GDM1 (cell line): Measurements from ENCODE around the gene C2orf72.
"Not testable (repeated sequence)": the region's sequence is repeated elsewhere in the genome, so short reads cannot be mapped to it uniquely, and the experiment has no call there.

ENCODE experiments used
- DNase-seq: peaks from one replicate; lab custom pipeline; 2025; lab: John Stamatoyannopoulos, UW

The C2orf72 gene

DNA sequence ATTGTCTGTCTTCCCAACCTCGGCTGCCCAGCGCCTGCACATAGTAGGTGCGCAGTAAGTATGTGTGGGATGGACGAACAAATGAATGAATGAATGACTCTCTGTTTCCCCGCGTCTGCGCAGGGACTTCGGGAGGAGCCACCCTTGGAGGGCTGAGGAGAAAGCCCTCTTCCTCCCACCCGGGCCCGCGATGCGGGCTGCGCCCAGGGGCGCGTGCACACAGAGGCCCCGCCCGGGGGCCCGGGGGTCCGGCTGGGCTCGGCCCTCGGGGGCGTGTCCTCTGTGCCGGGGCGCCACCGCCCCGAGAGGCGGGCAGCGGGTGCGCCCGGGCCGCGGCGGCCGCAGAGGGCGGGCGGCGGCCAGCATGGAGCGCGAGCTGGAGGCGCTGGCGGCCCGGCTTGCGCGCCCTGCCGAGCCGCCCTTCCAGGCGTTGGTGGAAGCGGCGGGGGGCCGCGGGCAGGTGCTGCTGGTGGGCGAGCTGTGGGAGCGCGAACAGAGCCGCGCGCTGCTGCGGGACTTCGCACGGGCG is at the start of gene C2orf72:
TSS of gene C2orf72 (plus strand) at position 322 of the 529 bp plus-strand sequence. CDS start at position 365, 43 bp downstream.
- DNase-seq, result no peak

DNA sequence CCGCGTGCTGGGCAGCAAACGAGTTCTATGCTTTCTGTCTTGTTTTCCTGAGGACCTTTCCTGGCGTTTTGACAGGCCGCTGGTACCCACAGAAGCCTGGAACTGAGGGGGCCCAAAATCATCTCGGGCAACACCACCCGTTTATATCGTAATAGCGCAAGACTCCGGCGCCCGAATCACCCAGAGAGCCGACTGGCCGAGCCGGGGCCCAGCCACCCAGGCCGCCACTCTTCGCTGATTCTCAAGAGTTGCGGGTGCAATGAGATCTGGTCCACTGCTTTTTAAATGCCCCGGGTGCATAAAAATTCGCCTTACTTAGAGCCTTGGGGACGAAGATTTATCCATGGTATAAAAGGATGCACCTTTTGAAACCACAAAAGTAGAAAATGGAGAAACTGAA is 47.6 kb upstream of the C2orf72 start:
- DNase-seq, result no peak

DNA sequence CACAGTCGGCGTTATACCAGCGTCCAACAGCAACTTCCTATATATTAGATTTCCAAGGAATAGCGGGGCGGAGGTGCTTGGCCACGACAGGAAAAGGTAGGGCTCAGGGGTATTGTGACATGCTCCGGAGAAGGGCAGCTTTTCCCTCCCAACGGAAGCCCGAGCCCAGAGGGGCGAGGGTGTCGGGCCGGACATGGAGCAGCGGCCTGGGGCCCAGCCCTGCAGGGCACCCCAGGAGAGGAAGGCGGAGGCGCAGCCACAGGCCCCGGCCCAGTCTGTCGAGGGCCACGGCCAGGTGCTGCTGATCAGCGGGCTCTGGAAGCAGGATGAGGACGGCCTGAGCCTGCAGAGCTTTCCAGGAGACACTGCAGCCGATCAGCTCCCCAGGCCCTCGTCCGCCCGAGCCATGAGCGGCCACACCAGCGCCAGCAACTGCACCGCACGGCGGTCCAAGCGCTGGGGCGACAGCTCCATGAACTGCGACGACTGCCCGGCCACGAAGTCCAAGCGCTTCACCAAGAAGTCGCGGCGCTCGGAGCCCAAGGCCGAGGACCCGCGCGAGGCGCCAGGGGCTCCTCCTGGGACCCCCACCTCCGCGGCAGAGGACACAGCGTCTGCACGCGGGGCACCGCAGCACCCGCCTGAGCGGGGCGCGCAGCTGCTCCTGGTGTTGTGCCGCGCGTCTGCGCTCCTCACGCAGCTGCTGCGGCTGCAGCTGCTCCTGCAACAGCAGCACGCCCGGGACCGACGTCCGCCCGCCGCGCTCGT is 47.0 kb upstream of the C2orf72 start:
- DNase-seq, result no peak

DNA sequence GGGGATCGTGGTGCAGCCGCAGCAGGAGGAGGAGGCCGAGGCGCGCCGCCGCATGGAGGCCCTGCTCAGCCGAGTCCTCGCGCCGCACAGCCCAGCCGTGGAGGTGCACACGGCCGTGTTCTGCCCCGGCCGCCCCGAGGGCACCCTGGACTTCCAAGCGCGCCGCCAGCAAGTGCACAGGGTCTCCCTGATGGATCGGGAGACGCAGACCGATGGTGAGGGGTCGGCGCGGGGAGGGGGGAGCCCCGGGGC is 46.5 kb upstream of the C2orf72 start:
- DNase-seq, result no peak

DNA sequence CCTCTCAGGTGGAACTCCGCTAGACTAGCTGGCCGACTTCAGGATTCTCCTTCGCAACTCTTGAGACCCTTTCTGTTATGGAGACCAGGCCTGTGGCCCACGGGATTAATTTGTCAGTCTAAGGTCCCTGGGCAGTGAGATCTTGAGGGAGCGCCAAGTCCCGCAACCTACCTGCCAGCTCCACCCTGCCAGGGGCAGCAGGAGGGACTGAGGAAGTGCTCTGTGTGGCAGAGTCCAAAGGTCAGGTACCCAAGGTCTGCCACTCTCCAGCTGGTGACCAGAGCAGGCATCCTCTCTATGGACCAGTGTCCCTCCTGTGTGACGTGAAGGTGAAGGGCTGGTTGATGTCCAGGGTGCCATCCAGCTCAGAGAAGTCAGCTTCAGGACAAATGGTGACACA is 45.7 kb upstream of the C2orf72 start:
- DNase-seq, result no peak

DNA sequence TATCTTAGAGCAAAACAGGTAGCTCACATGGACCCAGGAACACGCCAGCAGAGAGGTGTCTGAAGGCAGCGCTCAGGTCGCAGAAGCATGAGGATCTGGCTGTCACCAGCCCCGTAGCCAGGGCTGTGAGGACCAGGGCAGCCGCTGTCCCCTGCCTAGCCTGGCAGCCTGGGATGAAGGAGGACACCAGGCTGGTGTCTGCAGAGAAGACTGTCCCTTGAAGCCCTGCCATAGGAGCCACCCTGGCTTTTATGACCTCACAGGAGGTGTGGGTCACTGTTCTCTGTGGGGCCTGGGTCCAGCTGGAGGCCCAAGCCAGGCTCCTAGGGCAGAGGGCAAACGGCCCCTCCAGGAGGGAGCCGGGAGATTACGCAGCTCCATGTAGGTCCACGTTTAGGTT is 41.5 kb upstream of the C2orf72 start, which contains the start of gene SPATA3:
TSS of gene SPATA3 (plus strand) at position 301 of the 400 bp plus-strand sequence. CDS start 113 bp downstream, outside the sequence.
- no peak for DNase-seq

DNA sequence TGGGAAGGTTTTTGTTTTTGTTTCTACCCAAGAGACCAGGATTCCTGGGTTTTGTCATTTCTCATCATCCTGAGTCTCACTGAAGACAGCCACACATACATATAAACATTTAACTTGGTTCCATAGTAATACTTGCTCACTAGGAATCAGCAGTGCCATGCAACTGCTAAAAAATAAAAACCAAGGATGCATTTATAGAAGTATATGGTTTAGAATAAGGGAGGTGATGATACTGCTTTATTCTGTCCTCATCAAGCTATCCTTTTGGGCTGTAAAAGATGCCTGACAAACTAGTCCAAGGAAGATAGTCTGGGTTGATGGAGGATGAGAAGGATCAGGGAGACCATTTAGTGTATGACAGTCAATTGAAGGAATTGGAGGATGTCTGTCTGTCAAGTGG is 40.7 kb upstream of the C2orf72 start:
- no peak for DNase-seq

DNA sequence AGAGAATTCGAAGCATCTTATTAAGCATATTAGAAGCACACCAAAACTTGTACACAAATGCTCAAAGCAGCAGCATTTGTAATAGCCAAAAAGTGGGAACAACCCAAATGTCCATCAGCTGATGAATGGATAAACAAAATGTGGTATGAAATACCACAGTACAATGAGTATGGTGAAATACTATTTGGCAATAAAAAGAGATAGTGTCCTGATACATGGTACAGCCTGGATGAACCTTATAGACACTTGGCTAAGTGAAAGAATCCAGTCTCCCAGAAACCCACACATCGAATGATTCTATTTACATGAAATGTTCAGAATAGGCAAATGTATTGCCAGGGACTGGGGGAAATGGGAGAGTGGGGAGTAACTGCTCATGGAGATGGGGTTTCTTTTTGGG is 38.4 kb upstream of the C2orf72 start:
- no peak for DNase-seq

DNA sequence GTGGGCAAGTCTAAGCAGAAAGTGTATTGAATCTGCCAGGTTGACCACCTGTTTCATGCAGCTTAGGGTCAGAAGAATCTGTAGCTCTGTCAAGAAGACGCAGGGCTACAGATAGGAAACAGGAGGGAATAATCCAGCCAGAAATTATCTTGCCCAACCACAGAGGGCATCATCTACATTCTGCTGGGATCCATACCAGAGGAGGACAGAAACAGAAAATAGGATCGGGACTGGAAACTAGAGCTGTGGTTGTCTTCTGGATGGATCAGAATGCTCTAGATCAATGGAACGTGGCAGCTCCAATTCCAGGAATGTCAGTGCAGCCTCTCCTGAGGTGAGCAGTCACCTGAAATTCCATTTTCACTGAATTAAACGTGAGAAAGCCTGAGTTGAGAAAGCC is 37.8 kb upstream of the C2orf72 start:
- no peak for DNase-seq

DNA sequence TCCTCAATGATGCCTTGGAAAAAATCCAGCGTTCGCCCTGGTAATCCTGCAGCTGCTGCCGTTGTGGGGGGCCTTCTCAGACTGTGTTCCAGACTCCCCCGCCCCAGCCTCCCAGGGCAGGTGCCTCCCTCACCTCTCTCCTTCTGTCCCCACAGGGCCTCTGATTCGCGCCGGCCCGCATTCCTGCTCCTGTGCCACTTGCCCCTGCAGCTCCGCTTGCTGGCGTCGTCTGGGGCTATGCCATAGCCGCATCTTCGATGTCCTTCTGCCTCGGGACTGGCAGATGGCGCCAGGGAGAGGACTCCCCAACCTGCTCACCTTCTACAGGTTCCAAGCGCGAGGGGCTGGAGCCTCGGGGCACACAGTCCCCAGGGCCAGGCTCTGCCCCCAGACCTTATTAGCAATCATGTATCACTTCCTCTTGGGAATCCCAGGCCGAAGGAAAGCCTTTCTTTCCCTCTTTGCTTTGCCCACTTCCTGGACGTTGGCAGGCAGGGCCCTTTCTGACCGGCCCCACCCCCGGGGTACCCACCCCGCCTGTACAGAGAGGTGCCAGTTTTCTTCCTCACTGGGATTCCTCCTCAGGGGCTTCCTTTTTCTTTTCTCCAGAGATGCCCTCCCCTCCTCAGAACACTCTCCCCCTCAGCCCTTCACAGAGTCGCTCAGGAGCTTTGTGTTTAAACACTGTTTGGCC is 37.0 kb upstream of the C2orf72 start:
- DNase-seq, result no peak

DNA sequence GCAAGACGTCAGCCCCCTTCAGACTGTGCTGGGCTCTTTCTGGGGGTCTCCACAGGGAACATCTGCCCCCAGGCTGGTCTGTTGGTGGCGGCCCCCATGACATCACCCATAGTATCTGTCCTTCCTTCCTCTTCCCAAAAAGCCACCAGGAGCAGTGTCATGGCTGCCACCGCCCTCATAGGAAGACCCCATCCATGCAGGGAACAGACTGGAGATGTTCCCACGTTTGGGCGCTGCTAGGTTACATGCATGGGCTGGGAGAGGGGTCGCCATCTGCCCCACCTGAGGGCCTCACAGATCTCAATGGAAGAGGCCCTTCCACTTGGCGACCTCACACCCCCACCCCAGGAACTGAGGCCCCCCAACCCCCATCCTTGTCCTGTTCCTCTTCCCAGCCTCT is 36.3 kb upstream of the C2orf72 start:
- DNase-seq, result no peak

DNA sequence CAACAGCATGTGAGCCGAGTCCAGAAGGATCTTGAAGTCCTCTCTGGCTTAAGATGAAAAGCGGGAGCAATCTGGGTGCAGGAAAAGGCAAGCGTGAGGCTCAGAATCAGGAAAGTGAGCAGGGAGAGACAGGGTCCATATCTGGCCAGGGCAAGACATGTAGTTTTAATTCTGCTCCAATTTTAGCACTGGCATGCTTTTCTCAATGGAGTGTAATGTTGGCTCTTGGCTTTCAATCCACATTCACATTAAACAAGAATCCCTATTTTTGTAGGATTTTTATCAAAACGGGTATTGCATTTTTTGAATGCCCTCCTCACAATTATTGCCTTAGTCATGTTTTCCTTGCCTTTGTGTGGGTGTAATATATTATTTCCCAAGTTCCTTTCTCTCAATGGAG is 35.4 kb upstream of the C2orf72 start:
- no peak for DNase-seq

DNA sequence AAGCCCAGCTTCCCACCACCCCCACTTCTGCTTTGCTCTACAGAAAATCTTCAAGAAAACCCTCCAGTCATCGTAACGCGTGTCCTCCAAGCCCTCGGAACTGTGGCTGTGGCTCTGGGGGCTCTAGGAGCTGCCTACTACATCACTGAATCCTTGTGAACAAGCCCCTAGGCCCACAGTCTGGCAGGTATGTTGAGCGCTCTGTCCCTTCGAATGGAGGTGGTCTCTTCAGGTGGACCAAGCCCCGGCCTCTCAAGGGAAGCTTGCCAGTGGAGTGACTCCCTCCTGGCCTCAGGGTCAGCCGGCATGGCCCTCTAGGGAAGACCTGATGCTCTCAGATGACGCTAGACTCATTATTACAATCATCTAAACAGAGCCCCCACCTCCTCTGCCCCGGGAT is 34.7 kb upstream of the C2orf72 start:
- DNase-seq, result no peak

DNA sequence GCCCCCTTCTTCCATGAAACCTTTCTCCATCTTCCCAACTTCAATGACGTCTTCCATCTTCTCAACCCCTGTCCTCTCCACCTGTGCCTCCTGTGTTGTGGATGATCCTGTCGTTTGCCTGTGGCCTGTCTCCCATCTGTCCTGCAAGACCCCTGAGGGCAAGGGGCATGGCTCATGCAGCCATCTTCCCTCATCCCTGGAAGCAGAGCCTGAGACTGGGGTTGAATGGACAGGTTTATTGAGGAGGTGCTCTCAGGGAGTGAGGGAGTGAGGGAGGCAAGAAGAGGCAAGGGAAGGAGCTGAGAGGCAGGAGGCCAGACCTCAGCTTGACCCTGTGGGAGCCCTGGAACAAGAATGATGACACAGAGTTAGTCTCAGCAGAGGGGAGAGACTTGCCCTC is 34.1 kb upstream of the C2orf72 start:
- DNase-seq, result no peak

DNA sequence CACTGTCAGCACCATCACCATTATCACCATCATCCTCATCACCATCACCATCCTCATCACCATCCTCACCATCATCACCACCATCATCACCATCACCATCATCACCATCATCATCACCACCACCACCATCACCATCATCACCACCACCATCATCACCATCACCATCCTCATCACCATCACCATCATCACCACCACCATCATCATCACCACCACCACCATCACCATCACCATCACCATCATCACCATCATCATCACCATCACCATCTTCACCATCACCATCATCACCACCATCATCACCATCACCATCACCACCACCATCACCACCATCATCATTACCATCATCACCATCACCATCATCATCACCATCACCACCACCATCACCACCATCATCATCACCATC is 32.4 kb upstream of the C2orf72 start:
- not testable (repeated sequence) for DNase-seq

DNA sequence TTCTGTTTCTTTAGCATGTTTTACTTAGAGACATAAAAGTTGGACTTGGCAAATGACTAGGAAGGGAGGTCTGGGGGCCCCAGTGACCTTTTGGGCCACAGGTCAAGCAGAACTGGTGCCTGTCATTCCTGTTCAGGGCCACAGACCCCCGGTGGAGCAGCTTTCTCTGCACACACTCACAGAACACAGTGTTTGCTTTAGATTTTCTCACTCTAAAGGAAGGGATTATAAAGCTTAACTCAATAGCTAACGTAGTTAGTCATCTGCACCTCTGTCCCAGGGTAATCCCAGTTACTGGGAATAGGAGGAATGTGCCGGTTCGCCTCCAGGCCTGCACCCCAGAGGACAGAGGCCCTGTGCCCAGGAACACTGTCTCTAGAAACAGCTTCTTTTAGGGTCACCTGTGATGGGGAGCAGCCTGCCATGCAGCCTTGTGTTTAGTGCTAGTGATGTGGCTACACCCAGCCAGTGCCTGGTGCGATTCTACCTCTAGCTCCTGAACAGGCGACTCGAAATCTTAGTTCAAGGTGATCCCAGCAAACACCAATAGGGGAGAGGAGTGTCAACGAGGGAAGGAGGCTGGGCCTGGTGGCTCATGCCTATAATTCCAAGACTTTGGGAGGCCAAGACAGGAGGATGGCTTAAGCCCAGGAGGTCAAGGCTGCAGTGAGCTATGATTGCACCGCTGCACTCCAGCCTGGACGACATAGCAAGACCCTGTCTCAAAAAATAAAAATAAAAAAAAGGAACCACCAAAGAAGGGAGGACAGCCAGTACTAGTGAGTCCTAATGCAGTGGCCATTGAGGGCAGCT is 29.8 kb upstream of the C2orf72 start:
- no peak for DNase-seq

DNA sequence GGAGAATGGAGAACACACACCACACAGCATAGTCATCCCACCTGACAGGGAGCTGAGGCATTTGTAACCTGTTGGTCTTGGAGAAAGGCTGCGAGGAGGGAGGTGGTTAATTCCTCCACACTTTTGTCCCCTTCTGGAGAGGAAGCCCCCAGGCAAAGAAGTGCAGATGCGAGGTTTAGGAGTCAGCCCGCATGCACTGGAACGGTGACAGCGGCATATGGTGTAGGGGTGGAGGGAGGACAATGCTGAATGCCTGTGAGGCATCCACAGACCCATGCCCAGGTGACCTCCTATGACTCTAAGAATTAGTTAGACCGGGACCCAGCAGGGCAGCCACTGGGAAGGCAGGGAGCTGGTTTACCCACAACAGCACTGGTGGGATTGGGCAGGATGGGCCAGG is 29.2 kb upstream of the C2orf72 start:
- DNase-seq, result no peak

DNA sequence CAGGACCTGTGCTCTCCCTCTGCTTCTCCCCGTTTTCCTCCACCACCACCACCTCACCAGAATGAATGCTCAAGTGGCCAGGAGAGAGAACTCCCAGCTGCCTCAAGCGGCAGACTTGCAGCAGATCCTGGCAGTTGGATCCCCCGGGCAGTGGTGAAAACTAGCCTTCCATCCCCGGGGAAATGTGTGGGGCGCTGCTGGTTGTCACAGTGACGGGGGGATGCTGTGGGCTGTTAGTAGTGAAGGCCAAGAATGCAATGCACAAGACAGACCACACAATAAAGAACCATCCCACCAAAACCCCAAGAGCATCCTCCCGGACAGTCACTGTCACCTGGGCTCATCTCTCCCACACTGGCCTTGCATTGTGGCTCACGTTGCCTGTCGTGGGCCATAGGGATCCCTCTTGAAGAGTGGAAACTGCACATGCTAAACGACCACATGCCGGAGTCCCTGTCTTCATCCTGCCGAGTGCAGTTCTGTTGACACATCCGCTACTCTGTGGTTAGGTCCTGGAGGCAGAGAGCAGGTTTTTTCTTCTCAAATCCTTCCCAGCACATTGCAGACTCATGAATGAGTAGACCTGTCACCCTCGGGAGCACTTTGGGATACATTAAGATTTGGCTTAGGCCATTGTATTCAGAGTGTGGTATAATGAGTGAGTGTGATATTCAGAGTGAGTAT is 27.9 kb upstream of the C2orf72 start:
- no peak for DNase-seq

DNA sequence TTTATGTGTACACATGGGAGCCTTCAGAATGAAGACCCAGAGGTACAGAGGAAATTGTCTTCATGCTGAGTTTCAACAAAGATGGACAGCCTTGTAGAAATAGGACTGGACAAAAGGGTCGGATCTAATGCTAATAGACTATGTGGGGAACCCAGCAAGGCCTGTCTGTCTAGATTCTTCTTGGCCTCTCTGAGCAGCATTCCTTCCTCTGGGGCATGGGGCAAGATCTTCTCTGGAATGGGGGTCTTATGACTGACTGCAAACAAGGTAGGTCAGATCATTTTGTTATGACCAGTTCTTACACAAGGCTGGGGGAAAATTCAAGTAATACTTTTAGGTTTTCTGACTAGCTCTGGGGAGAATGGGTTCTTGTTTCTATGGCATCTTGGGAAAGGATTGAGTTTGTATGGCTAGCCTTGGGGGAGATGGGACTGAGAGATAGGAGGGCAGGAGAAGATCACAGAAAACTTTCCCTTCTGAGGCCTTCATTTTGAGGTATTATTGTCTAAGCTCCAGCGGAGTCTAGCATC is 27.1 kb upstream of the C2orf72 start:
- DNase-seq, result no peak

DNA sequence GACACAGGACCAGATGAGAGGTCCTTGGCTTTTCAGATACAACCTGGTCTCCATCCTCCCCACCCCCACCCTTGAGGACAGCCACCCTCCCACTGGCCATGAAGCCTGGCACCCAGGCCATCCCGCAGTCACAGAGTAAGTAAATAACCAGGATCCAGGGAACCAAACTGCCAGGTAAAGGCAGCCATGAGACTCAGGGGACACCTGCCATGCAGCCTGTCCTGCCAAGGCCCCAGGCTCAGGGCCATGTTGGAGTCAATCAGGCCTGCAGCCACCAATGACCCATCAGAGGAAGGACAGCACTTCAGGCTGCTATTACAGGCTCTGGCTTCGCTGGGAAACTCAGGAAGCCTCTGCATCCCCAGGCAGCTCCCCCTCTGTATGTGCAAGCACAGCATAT is 25.8 kb upstream of the C2orf72 start:
- DNase-seq, result no peak

DNA sequence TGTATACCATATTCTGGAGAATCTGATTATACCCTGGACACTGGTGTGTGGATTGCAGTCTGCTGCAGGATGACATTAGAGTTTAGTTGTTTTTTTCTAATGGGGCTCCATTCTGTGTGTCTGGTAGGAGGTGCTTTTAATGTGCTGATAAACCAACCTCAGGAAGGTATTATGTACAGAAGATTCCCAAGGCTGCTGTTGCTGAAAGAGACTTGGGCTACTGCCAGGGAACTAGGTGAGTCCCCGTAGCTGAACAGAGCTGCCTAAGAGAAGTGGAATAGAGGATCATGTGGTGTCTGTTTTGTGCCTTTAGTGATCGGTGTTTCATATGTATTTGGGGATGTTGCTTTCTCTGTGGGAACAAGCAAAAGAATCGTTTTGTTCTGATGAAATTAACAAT is 24.9 kb upstream of the C2orf72 start:
- no peak for DNase-seq

DNA sequence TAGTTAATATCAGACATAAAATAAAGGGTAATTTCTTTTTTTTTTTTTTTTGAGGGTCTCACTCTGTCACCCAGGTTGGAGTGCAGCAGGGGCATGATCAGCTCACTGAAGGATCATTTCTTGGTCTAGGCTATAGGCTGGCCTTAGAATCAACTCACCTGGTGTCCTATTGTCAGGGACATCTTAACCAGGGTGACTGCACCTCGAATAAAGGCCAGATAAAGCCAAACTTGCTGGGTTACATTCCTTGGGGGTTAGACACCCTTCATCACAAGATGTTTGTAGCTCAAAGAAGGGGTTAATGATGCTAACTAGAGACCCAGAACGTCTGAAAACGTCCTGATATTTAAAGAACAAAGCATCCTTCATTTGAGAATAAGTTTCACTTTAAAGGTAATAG is 23.5 kb upstream of the C2orf72 start:
- no peak for DNase-seq
